Activated T-cell treated with anti-CD3 and anti-CD28 coated beads for 1 hour (primary cell): ENCODE results near the gene KIF6.

Experiments used
- DNase-seq: peaks from one replicate; pipeline ENCODE4 v3.0.0-alpha.2; 2020; ENCODE audit warnings: low read depth

Gene KIF6

GRCh38 chr6:39343396-39343870, 381.8 kb downstream of the KIF6 start:
- DNase-seq: no peak

GRCh38 chr6:39342692-39343395, 382.4 kb downstream of the KIF6 start:
- DNase-seq: no peak

DNA sequence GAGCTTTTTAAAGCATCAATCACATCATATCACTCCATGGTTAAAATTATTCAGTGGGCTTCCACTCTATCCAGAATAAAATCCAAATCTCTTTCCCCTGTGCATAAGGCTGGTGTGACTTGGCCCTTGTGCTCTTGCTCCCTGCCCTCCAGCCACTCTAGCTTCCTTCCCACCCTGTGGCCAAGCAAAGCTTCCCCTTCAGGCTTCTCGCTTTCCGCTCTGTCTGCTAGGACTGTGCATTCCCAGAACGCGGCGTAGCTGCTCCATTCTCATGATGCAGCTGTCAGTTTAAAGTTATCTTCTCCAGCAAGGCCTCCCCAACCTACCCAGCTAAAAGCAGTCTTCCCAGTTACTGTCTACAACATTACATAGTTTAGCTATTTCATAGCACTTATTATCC, 383.3 kb downstream of the KIF6 start:
- no peak for DNase-seq

- no peak for DNase-seq
Observed at GRCh38 chr6:39341352-39341751, 383.9 kb downstream of the KIF6 start.

- DNase-seq: no peak
Observed at GRCh38 chr6:39339868-39340550, 385.2 kb downstream of the KIF6 start.

GRCh38 chr6:39339096-39339867, 385.9 kb downstream of the KIF6 start:
- DNase-seq: no peak

- DNase-seq: no peak
Observed at GRCh38 chr6:39338397-39338796, 386.8 kb downstream of the KIF6 start.

- DNase-seq: no peak
Observed at GRCh38 chr6:39335780-39336545, 389.2 kb downstream of the KIF6 start.

GRCh38 chr6:39333644-39334438, 391.4 kb downstream of the KIF6 start:
- no peak for DNase-seq

- DNase-seq: no peak
Observed at GRCh38 chr6:39330476-39330875, 394.7 kb downstream of the KIF6 start.

GRCh38 chr6:39330057-39330456, 395.2 kb downstream of the KIF6 start:
- no peak for DNase-seq

DNA sequence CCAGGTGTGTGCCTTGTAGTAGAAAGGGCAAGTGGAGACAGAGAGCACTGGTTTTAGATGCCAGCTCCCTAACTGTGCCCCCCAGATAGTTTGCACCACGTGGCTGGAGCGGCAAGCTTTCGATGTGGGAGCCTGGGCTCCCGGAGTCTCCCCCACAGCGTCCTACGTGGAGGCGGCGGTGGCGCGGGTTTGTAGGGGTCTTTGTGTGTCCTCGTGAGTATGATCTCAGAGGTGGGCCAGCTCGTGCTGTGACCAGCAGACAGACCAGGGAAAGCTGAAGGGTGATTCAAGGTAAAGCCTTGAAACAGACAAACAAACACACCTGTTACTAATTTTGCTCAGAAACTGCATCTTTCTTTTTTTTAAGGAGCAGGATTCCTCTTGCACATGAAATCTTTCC, 397.1 kb downstream of the KIF6 start:
- DNase-seq: no peak

DNA sequence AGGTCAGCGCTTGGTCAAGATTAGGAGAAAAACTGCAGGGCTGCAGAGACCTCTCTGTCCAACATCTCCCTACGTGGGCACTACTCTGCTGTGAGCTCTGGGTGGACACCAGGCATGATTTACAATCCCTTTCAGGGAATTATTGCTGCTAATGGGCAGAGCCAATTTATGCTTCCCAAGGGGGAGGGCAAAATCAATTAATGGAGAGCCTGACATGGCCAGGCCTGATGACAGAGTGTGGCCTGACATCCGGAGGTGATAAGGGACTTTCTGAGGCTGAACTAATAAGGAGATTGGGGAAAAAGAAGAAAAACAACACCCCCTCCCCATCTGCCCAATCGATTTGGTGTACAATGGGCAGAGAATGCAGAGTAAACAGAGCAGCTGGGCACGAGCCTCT, 397.7 kb downstream of the KIF6 start:
- DNase-seq: no peak

DNA sequence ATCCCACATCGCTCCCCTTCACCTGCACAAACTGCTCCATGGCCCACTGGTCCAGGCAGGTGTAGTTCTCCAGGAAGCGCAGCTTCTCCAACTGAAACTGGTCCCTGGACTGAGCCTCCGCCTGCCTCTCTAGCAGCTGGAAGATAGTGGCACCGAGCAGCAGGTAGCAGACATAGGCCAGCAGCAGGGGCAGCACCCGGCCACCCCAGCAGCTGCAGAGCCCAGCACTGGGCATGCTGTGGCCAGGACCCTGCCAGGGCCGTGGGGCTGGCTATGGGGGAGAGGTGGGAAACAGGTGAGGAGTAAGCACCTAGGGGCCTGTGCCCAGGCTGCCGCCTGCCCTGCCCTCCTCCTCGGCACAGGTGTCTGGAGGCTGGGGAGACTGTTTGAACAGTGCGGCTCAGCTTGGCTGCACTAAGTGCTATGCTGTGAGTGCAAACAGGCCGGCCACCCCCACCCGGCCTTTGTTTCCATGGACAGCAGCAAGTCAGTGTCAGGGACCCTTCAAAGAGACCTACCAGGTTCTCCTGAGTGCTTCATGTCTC, 402.8 kb downstream of the KIF6 start, which contains the start of gene KCNK16:
TSS of gene KCNK16 (minus strand) at position 397 of the 545 bp plus-strand sequence. CDS start at position 235, 162 bp downstream.
- no peak for DNase-seq

- no peak for DNase-seq
Observed at GRCh38 chr6:39321761-39322160, 403.4 kb downstream of the KIF6 start.

DNA sequence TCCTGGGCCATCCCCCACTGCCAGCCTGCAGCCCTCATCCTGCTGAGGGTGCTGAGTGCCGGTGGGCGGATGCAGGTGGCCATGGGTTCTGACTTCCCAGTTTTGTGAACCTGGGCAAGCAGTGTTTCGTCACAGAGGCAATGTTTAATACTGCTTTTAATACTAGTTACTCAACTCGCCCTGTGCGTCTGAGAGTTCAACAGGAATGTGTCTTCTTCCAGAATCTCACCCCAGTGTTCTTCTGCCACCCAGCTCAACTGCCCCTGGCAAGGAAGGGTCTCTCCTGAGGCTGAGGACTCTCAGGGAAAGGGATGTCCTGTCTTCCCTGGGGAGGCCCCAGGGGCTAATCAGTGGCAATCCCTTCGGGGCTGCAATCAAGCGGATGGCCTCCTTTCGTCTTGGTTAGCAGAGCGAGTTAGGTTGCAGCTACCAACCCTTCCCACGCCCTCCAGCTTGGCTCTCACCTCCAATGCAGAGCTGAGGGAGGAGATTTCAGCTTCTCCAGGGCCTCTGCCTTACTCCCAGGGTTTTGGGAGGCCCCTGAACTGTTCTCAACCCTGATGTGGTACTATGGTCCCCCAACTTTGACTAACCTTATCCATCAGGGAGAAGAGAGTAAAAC, 404.7 kb downstream of the KIF6 start:
- DNase-seq: no peak

DNA sequence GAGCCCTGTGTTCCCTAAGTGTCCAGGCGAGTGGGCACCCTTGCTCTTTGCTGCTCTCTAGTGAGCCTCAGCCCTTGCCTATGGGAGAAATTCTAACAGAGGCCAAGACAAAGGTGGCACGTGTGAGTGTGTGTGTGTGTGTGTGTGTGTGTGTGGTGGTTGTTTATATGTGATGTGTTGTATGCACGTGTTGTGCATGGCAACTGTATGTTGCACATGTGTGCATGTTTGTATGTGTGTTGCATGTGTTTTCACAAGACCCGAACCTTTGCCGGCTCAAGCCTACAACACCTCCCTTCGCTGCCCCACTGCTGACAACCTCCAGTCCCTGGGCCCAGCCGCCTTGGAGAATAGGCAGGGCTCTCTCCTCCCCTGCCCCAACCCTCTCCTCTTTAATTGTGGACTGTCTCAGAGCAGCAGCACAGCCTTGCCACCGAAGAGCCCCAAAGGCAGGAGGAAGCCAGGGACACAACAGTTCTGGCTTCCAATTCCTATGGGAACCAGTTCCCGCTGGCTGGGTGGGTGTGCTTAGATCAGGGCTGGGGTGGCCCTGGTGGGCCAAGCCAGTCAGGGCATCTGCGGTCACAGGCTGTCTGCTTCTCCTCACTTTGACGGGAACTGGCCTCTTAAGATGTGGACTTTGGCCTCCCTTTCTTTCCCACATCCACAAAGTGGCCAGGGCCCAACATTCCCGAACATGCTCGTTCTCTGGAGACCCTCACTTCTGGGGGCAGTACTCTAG, 405.4 kb downstream of the KIF6 start:
- DNase-seq: no peak

DNA sequence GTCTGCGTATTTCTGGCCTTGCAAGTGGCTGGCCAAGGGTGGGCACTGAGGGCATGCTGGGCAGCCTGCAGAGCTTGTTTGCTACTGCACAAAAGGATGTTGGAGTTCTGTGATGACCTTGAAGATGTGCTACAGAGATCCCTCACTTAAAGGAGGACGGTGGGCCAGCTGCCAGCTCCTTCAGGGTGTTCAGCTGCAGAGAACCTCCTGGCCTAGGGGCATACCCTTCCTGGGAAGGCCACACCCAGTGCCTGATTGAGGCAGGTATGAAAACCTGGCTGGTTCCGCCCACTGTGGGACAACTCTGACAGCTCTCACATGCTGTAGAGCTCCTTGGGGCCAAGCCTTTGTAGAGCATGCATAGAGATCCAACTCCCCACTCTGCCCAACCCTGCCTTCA, 408.0 kb downstream of the KIF6 start:
- no peak for DNase-seq

GRCh38 chr6:39314273-39314795, 410.9 kb downstream of the KIF6 start, which contains the start of gene KCNK17:
TSS of gene KCNK17 (minus strand) at chr6:39314419. CDS start at chr6:39314320, 99 bp downstream.
- DNase-seq: no peak
